ENCODE measurements around the gene ABCA2.
A peak's percentile ranks its signal among the peaks of the same experiment; 100 is the strongest.
"Not testable (repeated sequence)": the region's sequence is repeated elsewhere in the genome, so short reads cannot be mapped to it uniquely, and the experiment has no call there.

ABCA2 gene

GRCh38 chr9:137012694-137013570 is 15.1 kb downstream of the ABCA2 start:
- DNase-seq, result no peak

GRCh38 chr9:137011907-137012675 is 15.9 kb downstream of the ABCA2 start:
- DNase-seq, result no peak

- DNase-seq, result no peak
Observed at GRCh38 chr9:137011156-137011555, 16.9 kb downstream of the ABCA2 start.

GRCh38 chr9:137009938-137010732 is 17.9 kb downstream of the ABCA2 start:
- no peak for DNase-seq

- DNase-seq, result no peak
Observed at GRCh38 chr9:137009217-137009616, 18.8 kb downstream of the ABCA2 start.

GRCh38 chr9:137008312-137008711 is 19.7 kb downstream of the ABCA2 start:
- no peak for DNase-seq

DNA sequence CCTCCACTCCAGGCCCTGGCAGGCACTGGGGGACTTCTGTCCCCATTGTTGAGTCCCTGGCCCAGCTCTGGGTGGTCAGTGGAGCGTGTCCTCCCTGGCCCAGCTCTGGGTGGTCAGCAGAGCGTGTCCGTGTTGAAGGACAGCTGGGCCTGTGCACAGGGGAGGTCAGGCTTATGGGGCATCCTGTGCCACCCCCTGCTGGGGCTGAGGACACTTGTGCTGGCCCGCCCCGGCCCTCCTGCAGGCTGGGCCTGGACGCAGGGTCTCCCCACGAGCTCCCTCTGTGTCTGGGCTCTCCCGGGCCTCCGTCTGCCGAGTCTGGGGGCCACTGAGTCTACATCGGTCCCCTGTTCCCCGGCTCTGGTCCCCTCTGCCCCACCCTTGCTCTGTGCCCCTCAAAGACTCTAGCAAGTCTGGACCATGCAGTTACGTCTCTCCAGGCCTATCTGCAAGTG is 20.2 kb downstream of the ABCA2 start:
- no peak for DNase-seq

DNA sequence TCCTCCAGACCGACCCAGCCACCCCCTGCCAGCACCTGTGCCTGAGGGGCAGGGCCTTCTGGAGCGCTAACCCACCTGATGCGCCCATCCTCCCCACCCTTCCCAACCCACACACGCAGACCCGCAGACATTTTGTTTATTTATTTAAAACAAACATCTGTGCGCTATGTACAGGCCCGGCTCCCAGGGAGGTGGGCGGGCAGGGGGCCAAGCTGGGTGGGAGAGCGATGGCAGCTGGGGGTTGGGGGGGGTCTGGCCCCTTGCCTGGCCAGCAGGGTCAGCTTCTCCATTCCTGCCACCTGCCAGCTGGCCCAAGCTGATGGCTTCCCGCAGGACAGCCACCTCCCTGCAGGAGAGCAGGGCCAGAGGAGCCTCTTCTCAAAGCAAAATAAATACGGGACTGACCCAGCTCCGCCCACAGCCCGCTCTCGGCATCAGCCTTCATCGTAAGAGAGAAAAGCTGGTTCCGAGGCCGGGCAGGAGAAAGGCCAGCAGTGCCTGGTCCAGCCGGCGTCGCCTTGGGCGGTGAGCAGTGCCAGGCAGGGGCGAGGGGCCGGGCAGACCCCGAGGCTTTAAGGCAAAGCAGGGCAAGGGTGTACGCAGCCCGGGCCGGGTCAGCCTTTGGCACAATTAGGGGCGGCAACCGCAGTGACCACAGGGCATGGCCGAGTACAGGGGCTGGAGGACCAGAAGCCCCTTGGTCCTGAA is 20.8 kb downstream of the ABCA2 start:
- peak; percentile 32 for DNase-seq

- DNase-seq, result no peak
Observed at GRCh38 chr9:137006116-137007003, 21.7 kb downstream of the ABCA2 start.

- not testable (repeated sequence) for DNase-seq
Observed at GRCh38 chr9:137004285-137004684, 23.8 kb downstream of the ABCA2 start.

- DNase-seq, result no peak
Observed at GRCh38 chr9:137002646-137003041, 25.4 kb downstream of the ABCA2 start.

GRCh38 chr9:137001857-137002645 is 26.0 kb downstream of the ABCA2 start:
- DNase-seq, result no peak

GRCh38 chr9:137000177-137000930 is 27.7 kb downstream of the ABCA2 start:
- DNase-seq, result no peak

GRCh38 chr9:136997830-136998234 is 30.2 kb downstream of the ABCA2 start:
- DNase-seq, result no peak

DNA sequence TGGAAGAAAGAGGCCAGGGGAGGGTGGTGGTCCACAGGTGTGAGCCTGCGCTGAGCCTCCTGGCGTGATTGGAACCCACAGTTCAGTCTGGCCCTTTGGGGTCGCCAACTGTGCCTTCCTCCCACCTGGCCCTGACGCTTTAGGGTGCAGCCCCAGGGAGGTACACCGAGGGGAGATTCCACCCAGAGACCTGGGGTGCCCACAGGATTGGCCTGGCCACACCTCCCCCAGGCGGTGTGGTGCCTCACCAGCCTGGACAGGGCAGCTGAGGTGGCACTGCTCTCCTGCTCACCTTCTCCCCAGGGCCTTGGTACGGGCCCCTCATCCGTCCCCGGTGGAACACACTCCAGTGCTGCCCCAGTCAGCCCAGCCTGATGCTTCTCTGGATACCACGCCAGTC is 30.7 kb downstream of the ABCA2 start:
- no peak for DNase-seq

DNA sequence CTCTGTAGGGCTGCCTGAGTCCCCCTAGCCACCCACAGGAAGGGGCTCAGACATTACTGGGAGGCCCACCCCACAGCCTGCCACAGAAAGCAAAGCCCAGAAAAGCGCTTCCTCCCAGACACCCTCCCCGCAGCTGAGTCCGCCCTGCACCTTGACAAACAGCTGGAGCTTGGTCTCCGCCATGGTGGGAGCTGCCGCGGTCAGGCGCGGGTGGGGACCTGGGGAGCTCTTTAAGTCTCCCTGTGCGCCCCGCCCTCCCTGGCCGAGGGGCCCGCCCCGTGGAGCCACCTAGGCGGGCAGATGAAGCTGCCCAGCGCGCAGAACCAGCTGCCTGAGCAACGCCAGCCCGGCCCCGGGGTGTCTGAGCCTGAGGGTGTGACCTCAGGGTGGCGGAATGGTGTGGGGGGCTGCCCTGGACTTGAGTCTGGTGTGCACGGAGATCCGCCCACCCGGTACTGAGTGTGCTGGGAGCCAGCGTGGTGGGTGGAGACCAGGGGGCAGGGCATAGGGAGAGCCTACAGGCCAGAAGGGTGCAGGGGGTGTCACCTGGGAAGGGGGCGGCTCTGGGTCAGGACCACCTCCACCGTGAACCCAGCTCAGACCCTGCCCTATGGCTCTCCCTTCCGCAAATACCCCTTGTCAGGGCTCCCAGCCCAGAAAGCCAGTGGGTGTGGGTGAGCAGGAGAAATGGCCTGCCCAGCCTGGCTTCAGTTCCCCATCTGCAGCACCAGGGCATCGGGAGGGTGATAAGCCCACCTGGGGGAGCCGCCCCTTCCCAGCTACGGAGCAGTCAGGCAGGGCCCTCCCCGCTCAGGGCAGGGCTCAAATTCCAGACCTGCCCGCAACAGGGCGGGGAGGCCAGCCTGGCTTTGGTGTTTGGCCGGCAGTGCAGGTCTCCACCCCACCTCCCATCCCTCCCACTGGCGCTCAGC is 31.4 kb downstream of the ABCA2 start, which contains the start of gene CLIC3:
TSS of gene CLIC3 (minus strand) at position 208 of the 932 bp plus-strand sequence. CDS start at position 183, 25 bp downstream.
- peak; percentile 28 for DNase-seq

DNA sequence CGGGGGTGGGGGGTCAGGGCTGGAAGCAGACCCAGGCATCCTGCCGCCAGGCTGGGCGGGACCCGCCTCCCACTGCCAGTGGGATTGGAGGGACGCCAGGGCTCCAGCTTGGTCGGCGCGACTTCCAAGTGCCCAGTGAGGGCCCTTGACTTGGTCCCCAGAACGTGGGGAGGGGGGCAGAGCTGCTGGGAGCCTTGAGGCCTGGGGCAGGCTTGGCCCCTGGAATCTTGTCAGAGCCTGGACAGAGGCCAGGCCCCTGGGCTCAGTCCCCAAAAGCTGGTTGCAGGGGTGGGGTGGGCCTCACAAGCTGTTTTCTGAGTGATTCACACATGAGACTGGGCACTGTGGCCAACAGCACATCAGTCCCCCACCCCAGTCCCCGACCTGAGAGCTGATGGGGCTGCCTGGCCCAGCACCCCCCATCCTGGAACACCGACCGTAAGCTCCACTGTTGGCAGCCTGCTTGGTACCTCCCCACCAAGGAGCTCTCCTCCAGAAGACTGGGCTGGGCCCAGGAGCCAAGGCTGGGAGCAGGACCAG is 32.2 kb downstream of the ABCA2 start:
- peak; percentile 31 for DNase-seq

DNA sequence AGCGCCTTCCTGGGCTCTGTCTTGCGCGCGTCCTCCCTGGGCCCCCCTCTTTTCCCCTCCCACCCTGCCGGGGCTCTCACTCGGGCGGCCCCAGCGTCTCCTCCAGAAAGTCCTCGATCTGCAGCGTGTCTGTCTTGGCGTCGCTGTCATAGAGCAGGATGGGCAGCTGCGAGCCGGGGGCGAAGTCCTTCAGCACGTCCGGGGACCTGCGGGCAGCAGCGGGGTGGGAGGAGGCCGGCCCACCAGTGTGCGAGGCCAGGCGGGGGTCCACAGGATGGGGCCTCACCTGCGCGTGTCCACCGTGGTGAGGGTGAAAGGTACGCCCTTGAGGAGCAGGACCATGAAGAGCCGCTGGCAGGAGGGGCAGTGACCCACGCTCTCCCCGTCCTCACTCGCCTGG is 32.7 kb downstream of the ABCA2 start:
- DNase-seq, result no peak
